ENCODE data around the gene STAT3. TPM values are rescaled to one million over a fixed set of nuclear protein-coding genes. Genes with fewer than 3 reads are reported as not detected.
"Not testable (repeated sequence)": the region's sequence is repeated elsewhere in the genome, so short reads cannot be mapped to it uniquely, and the experiment has no call there.

Gene STAT3
- total and polyA plus RNA-seq, 2 donors (not counting 3 experiments of a cell fraction or from before 2014, with no cell fraction given), result 59.1 to 124 TPM

GRCh38 chr17:42368797-42369561 is 19.3 kb downstream of the STAT3 start:
- H3K9me1 ChIP-seq (replicated peaks; ENCODE audit: control insufficient read depth, extremely low read depth, insufficient read depth, low read length); H3K27me3 ChIP-seq (ENCODE audit: control insufficient read depth in 2 of 2, insufficient read depth in 2 of 2, low read length in 2 of 2); H3K9me3 ChIP-seq (replicated peaks; ENCODE audit: control insufficient read depth, insufficient read depth, low read length); H2AFZ ChIP-seq (ENCODE audit: low read depth, low read length); H3K27ac ChIP-seq (ENCODE audit: insufficient read depth, low read depth, low read length); H4K20me1 ChIP-seq (replicated peaks; ENCODE audit: control insufficient read depth, extremely low read depth, insufficient read depth, low read length); POLR2A ChIA-PET; intact Hi-C loops (cut with micrococcal nuclease); DNase-seq (ENCODE audit: low read depth, low spot score); H3K36me3 ChIP-seq (ENCODE audit: control insufficient read depth in 2 of 2, extremely low read depth in 1 of 2, insufficient read depth in 2 of 2, low read length in 2 of 2); H3K4me1 ChIP-seq (ENCODE audit: control insufficient read depth, extremely low read depth, insufficient read depth, low read length); BruUV-seq (replicated peaks); H3K9ac ChIP-seq (replicated peaks; ENCODE audit: extremely low read depth, insufficient read depth, low read length); CTCF ChIA-PET; dilution Hi-C loops (cut with MboI; ENCODE audit: extremely low pct_ligation_motif_present, low sequenced_read_pairs); H3K4me3 ChIP-seq (replicated peaks in 1 of 3; ENCODE audit: insufficient read depth in 1 of 3, low read depth in 1 of 3, low read length in 3 of 3); H3K4me2 ChIP-seq (ENCODE audit: insufficient read depth, low read length): not testable (repeated sequence)
- FAIRE-seq, result peak; percentile 12
- H3K79me2 ChIP-seq (ENCODE audit: control insufficient read depth, insufficient read depth, low read length), result peaks cover 77% of the 10 kb centered on the region

- H2AFZ ChIP-seq (ENCODE audit: low read depth, low read length); H3K4me2 ChIP-seq (ENCODE audit: insufficient read depth, low read length); DNase-seq (ENCODE audit: low read depth, low spot score); H3K4me3 ChIP-seq (replicated peaks in 1 of 3; ENCODE audit: insufficient read depth in 1 of 3, low read depth in 1 of 3, low read length in 3 of 3); BruUV-seq (replicated peaks); H3K36me3 ChIP-seq (ENCODE audit: control insufficient read depth in 2 of 2, extremely low read depth in 1 of 2, insufficient read depth in 2 of 2, low read length in 2 of 2); H3K27ac ChIP-seq (ENCODE audit: insufficient read depth, low read depth, low read length); H3K27me3 ChIP-seq (ENCODE audit: control insufficient read depth in 2 of 2, insufficient read depth in 2 of 2, low read length in 2 of 2); POLR2A ChIA-PET; intact Hi-C loops (cut with micrococcal nuclease); dilution Hi-C loops (cut with MboI; ENCODE audit: extremely low pct_ligation_motif_present, low sequenced_read_pairs); H3K9ac ChIP-seq (replicated peaks; ENCODE audit: extremely low read depth, insufficient read depth, low read length); H3K9me3 ChIP-seq (replicated peaks; ENCODE audit: control insufficient read depth, insufficient read depth, low read length); H4K20me1 ChIP-seq (replicated peaks; ENCODE audit: control insufficient read depth, extremely low read depth, insufficient read depth, low read length); H3K9me1 ChIP-seq (replicated peaks; ENCODE audit: control insufficient read depth, extremely low read depth, insufficient read depth, low read length); CTCF ChIA-PET; H3K4me1 ChIP-seq (ENCODE audit: control insufficient read depth, extremely low read depth, insufficient read depth, low read length); FAIRE-seq: not testable (repeated sequence)
- peaks cover 78% of the 10 kb centered on the region for H3K79me2 ChIP-seq (ENCODE audit: control insufficient read depth, insufficient read depth, low read length)
Observed at GRCh38 chr17:42368310-42368709, 19.9 kb downstream of the STAT3 start.

- H4K20me1 ChIP-seq (replicated peaks; ENCODE audit: control insufficient read depth, extremely low read depth, insufficient read depth, low read length); H3K9me1 ChIP-seq (replicated peaks; ENCODE audit: control insufficient read depth, extremely low read depth, insufficient read depth, low read length); H2AFZ ChIP-seq (ENCODE audit: low read depth, low read length); intact Hi-C loops (cut with micrococcal nuclease); dilution Hi-C loops (cut with MboI; ENCODE audit: extremely low pct_ligation_motif_present, low sequenced_read_pairs); BruUV-seq (replicated peaks); POLR2A ChIA-PET; H3K4me3 ChIP-seq (replicated peaks in 1 of 3; ENCODE audit: insufficient read depth in 1 of 3, low read depth in 1 of 3, low read length in 3 of 3); H3K4me1 ChIP-seq (ENCODE audit: control insufficient read depth, extremely low read depth, insufficient read depth, low read length); H3K27me3 ChIP-seq (ENCODE audit: control insufficient read depth in 2 of 2, insufficient read depth in 2 of 2, low read length in 2 of 2); H3K36me3 ChIP-seq (ENCODE audit: control insufficient read depth in 2 of 2, extremely low read depth in 1 of 2, insufficient read depth in 2 of 2, low read length in 2 of 2); H3K4me2 ChIP-seq (ENCODE audit: insufficient read depth, low read length); H3K9me3 ChIP-seq (replicated peaks; ENCODE audit: control insufficient read depth, insufficient read depth, low read length); H3K27ac ChIP-seq (ENCODE audit: insufficient read depth, low read depth, low read length); DNase-seq (ENCODE audit: low read depth, low spot score); H3K9ac ChIP-seq (replicated peaks; ENCODE audit: extremely low read depth, insufficient read depth, low read length): not testable (repeated sequence)
- CTCF ChIA-PET, result interaction anchor here (0.6 to 1.4 kb wide), 2 partner anchors 15 to 31 kb away, joined by 3 read pairs; no protein-coding TSS in a partner anchor
- peaks cover 80% of the 10 kb centered on the region for H3K79me2 ChIP-seq (ENCODE audit: control insufficient read depth, insufficient read depth, low read length)
- peak; percentile 43 for FAIRE-seq
Observed at GRCh38 chr17:42366176-42367023, 21.8 kb downstream of the STAT3 start.
